Endothelial cell of umbilical vein (primary cell): ENCODE results near the gene SMIM36. TPM values are rescaled to one million over a fixed set of nuclear protein-coding genes. Genes with fewer than 3 reads are reported as not detected.

Source experiments
- BruUV-seq: library from RNA; stranded (reverse); fragments of 400-500 nt; replicated peaks from 2 replicates; lab custom pipeline; 2021; lab: Mats Ljungman, UMichigan
- CTCF ChIA-PET: fragments of 300-600, 350-600 bp; sonication (Branson Sonifier 250); formaldehyde crosslinking; loops from one replicate; lab custom pipeline; 2021; ENCODE audit warnings: antibody characterized with exemption, inconsistent platforms; lab: Charles Lee
- POLR2A ChIA-PET: fragments of 300-600, 350-600 bp; sonication (Branson Sonifier 250); formaldehyde crosslinking; loops from one replicate; lab custom pipeline; 2021; ENCODE audit warnings: antibody characterized with exemption, inconsistent platforms; lab: Charles Lee
- DNase-seq: peaks from one replicate; pipeline ENCODE4 v3.0.0-alpha.2; 2011; ENCODE audit warnings: low read depth, low spot score
- FAIRE-seq: peaks from 2 replicates; lab custom pipeline; 2011; peaks lifted over from hg19 to GRCh38; lab: Jason Lieb, UNC
- H2AFZ ChIP-seq: 2 replicates; pipeline ENCODE4 v1.6.0; 2012; ENCODE audit warnings: low read depth, low read length, control low read depth, inconsistent platforms
- H3K27ac ChIP-seq: 2 replicates; pipeline ENCODE4 v1.5.1; 2011; ENCODE audit warnings: low read depth, mild to moderate bottlenecking, control low read depth, low read length, moderate library complexity; ENCODE audit not compliant: insufficient read depth
- H3K27me3 ChIP-seq, 2 experiments: 2 replicates each; pipeline versions ENCODE4 v1.6.0 to v1.6.1; 2011; ENCODE audit warnings: low read length in 2 of 2, mixed read lengths in 1 of 2; ENCODE audit not compliant: control insufficient read depth in 2 of 2, insufficient read depth in 2 of 2
- H3K36me3 ChIP-seq, 2 experiments: 2 replicates in 1 of 2; 3 replicates in 1 of 2; pipeline ENCODE4 v1.5.1; 2011; ENCODE audit warnings: low read length in 2 of 2, mild to moderate bottlenecking in 1 of 2, moderate library complexity in 1 of 2; ENCODE audit not compliant: control insufficient read depth in 2 of 2, insufficient read depth in 2 of 2; ENCODE audit errors: extremely low read depth in 1 of 2
- H3K4me1 ChIP-seq: 3 replicates; pipeline ENCODE4 v1.5.1; 2011; ENCODE audit warnings: mild to moderate bottlenecking, low read length; ENCODE audit not compliant: control insufficient read depth, insufficient read depth; ENCODE audit errors: extremely low read depth
- H3K4me2 ChIP-seq: 2 replicates; pipeline ENCODE4 v1.6.1; 2011; ENCODE audit warnings: low read length, control low read depth, mixed read lengths; ENCODE audit not compliant: insufficient read depth
- H3K4me3 ChIP-seq, 3 experiments: fragments of 200-600 bp in 1 of 3; sonication (generic), shearing (Covaris generic) in 1 of 3; replicated peaks in 1 of 3; 2 replicates each; pipeline ENCODE4 v1.5.1; 2011 to 2016; ENCODE audit warnings: control low read depth in 3 of 3, low read length in 3 of 3, mild to moderate bottlenecking in 2 of 3, inconsistent platforms in 1 of 3, low read depth in 1 of 3, moderate library complexity in 1 of 3; ENCODE audit not compliant: insufficient read depth in 1 of 3
- H3K79me2 ChIP-seq: 2 replicates; pipeline ENCODE4 v1.6.0; 2012; ENCODE audit warnings: low read length, inconsistent platforms; ENCODE audit not compliant: control insufficient read depth, insufficient read depth
- H3K9ac ChIP-seq: replicated peaks from 2 replicates; pipeline ENCODE3; 2011; ENCODE audit warnings: low read length, control low read depth; ENCODE audit not compliant: insufficient read depth; ENCODE audit errors: extremely low read depth
- H3K9me1 ChIP-seq: replicated peaks from 3 replicates; pipeline ENCODE4 v1.6.0; 2011; ENCODE audit warnings: mild to moderate bottlenecking, low read length; ENCODE audit not compliant: control insufficient read depth, insufficient read depth; ENCODE audit errors: extremely low read depth
- H3K9me3 ChIP-seq: replicated peaks from 2 replicates; pipeline ENCODE4 v1.5.1; 2012; ENCODE audit warnings: low read length, inconsistent platforms; ENCODE audit not compliant: control insufficient read depth, insufficient read depth
- H4K20me1 ChIP-seq: replicated peaks from 2 replicates; pipeline ENCODE3; 2011; ENCODE audit warnings: mild to moderate bottlenecking, low read length; ENCODE audit not compliant: control insufficient read depth, insufficient read depth; ENCODE audit errors: extremely low read depth
- CTCF ChIP-seq, 2 donors: IDR thresholded peaks; 1 replicate in 1 of 2; 2 replicates in 1 of 2; pipeline ENCODE4 v1.5.1; 2011; ENCODE audit warnings: low read length in 2 of 2, mild to moderate bottlenecking in 2 of 2, moderate library complexity in 2 of 2, control low read depth in 1 of 2, inconsistent platforms in 1 of 2, low read depth in 1 of 2; ENCODE audit not compliant: insufficient read depth in 1 of 2; ENCODE audit errors: extremely low read depth in 1 of 2
- EZH2 ChIP-seq: IDR thresholded peaks from 2 replicates; pipeline ENCODE4 v1.6.1; 2012; ENCODE audit warnings: borderline replicate concordance, low read depth, mild to moderate bottlenecking, moderate library complexity, low read length, inconsistent platforms; ENCODE audit not compliant: severe bottlenecking
- FOS ChIP-seq: IDR thresholded peaks from 2 replicates; pipeline ENCODE4 v1.6.1; 2011; ENCODE audit warnings: mild to moderate bottlenecking, low read length, moderate library complexity, borderline replicate concordance; ENCODE audit not compliant: insufficient read depth
- GATA2 ChIP-seq: IDR thresholded peaks from 2 replicates; pipeline ENCODE4 v1.7.0; 2011; ENCODE audit warnings: low read depth, mild to moderate bottlenecking, moderate library complexity, mixed read lengths, low read length; ENCODE audit not compliant: insufficient read length, insufficient read depth
- JUN ChIP-seq: IDR thresholded peaks from 2 replicates; pipeline ENCODE4 v1.6.1; 2011; ENCODE audit warnings: borderline replicate concordance, low read depth; ENCODE audit not compliant: insufficient read length, insufficient read depth
- MAX ChIP-seq: IDR thresholded peaks from 2 replicates; pipeline ENCODE4 v1.6.1; 2011; ENCODE audit not compliant: insufficient read depth, insufficient read length
- MYC ChIP-seq: IDR thresholded peaks from one replicate; pipeline ENCODE4 v1.6.1; 2011; ENCODE audit warnings: mild to moderate bottlenecking, low read depth, low read length
- POLR2A ChIP-seq: IDR thresholded peaks from 2 replicates; pipeline ENCODE4 v1.6.1; 2012; ENCODE audit warnings: low read depth, mild to moderate bottlenecking, control low read depth, low read length
- POLR2AphosphoS5 ChIP-seq: IDR thresholded peaks from 2 replicates; pipeline ENCODE4 v1.6.1; 2012; ENCODE audit warnings: low read depth, mild to moderate bottlenecking, control low read depth, low read length, moderate library complexity; ENCODE audit not compliant: insufficient read depth
- dilution Hi-C: fragments of 300-500 bp; cut with MboI; formaldehyde crosslinking; loops from one replicate; pipeline ENCODE4 v1.15.0; 2019; ENCODE audit warnings: low sequenced_read_pairs; ENCODE audit not compliant: extremely low pct_ligation_motif_present
- intact Hi-C: fragments of 100-400 bp; cut with micrococcal nuclease; formaldehyde crosslinking; loops from one replicate; pipeline ENCODE4 v1.10.0; 2022
- polyA plus RNA-seq, 4 experiments: library from polyadenylated mRNA; depleted of rRNA in 3 of 4; stranded (reverse) in 3 of 4; unstranded in 1 of 4; fragments of >200 nt; gene quantifications; 2 replicates each; pipeline versions ENCODE4 v1.2.1 to v1.2.3, GENCODE V29; 2011 to 2012; ENCODE audit warnings: missing spikeins in 1 of 4
- total RNA-seq: library from RNA; stranded (reverse); gene quantifications from 2 replicates; pipeline ENCODE4 v1.2.3, GENCODE V29; 2021

The SMIM36 gene
- total and polyA plus RNA-seq, 2 donors (not counting 3 experiments of a cell fraction or from before 2014, with no cell fraction given): not detected

- Histone ChIP-seq H3K4me2 (no peak overlapping the region), H3K4me1 (no peaks in the 10 kb centered on the region), H3K9ac (no peak overlapping the region), H4K20me1 (no peaks in the 10 kb centered on the region), H2AFZ (no peak overlapping the region), H3K9me1 (no peaks in the 10 kb centered on the region), H3K4me3 (no peak overlapping the region), H3K27me3 (no peaks in the 10 kb centered on the region), H3K36me3 (no peaks in the 10 kb centered on the region), H3K9me3 (no peaks in the 10 kb centered on the region), H3K79me2 (no peaks in the 10 kb centered on the region), H3K27ac (no peak overlapping the region)
- DNase-seq: no peak
- intact Hi-C loops (no loop called here), dilution Hi-C loops (no loop called here)
- no peak for TF ChIP-seq POLR2AphosphoS5
- no peak for TF ChIP-seq CTCF (IDR thresholded peaks at IDR 0.05; ENCODE audit: extremely low read depth in 1 of 2, insufficient read depth in 1 of 2, low read depth in 1 of 2, low read length in 2 of 2)
- TF ChIP-seq EZH2: no peak
- no peak for TF ChIP-seq JUN
- no peak for TF ChIP-seq FOS
- TF ChIP-seq GATA2: no peak
- TF ChIP-seq POLR2A: no peak
- no peak for TF ChIP-seq MAX
- TF ChIP-seq MYC: no peak
- no peak for FAIRE-seq
- ChIA-PET CTCF (no interaction called here), POLR2A (no interaction called here)
- no TSS peak for BruUV-seq
Measured at GRCh38 chr17:55484575-55484974, 26.7 kb downstream of the SMIM36 start.
